HUES6 (cell line): ENCODE data around the gene HSBP1.

Experiments used
- H3K27ac ChIP-seq: 2 replicates; pipeline ENCODE4 v1.7.0; 2013; ENCODE audit warnings: low read depth, mild to moderate bottlenecking, low read length, inconsistent platforms
- H3K27me3 ChIP-seq: 2 replicates; pipeline ENCODE4 v1.6.1; 2013; ENCODE audit warnings: low read length; ENCODE audit not compliant: control insufficient read depth, insufficient read depth
- H3K36me3 ChIP-seq: 2 replicates; pipeline ENCODE4 v1.6.1; 2013; ENCODE audit warnings: low read length; ENCODE audit not compliant: control insufficient read depth, insufficient read depth
- H3K4me1 ChIP-seq: 2 replicates; pipeline ENCODE4 v1.6.1; 2013; ENCODE audit warnings: low read length; ENCODE audit not compliant: control insufficient read depth, insufficient read depth
- H3K4me3 ChIP-seq: 2 replicates; pipeline ENCODE4 v1.5.1; 2013; ENCODE audit warnings: low read depth, low read length
- H3K9ac ChIP-seq: one replicate; pipeline ENCODE4 v1.6.1; 2013; ENCODE audit warnings: mild to moderate bottlenecking, low read length
- H3K9me3 ChIP-seq: 2 replicates; pipeline ENCODE4 v1.6.1; 2013; ENCODE audit warnings: low read depth, low read length; ENCODE audit not compliant: control insufficient read depth, insufficient read depth

Gene HSBP1

GRCh38 chr16:83854420-83854819 lies 46.6 kb downstream of the HSBP1 start:
- Histone ChIP-seq H3K4me1 (peaks cover 11% of the 10 kb centered on the region), H3K9ac (no peak overlapping the region), H3K27ac (no peak overlapping the region), H3K27me3 (no peaks in the 10 kb centered on the region), H3K36me3 (no peaks in the 10 kb centered on the region), H3K4me3 (no peak overlapping the region), H3K9me3 (no peaks in the 10 kb centered on the region)

- no peaks in the 10 kb centered on the region for H3K36me3 ChIP-seq
- no peak overlapping the region for H3K4me3 ChIP-seq
- H3K9ac ChIP-seq, result no peak overlapping the region
- H3K27ac ChIP-seq, result no peak overlapping the region
- no peaks in the 10 kb centered on the region for H3K27me3 ChIP-seq
- peaks cover 5% of the 10 kb centered on the region; the same call in 1 of the 2 replicates for H3K4me1 ChIP-seq
- H3K9me3 ChIP-seq, result no peaks in the 10 kb centered on the region
Measured at GRCh38 chr16:83856792-83857191, 49.0 kb downstream of the HSBP1 start.

- Histone ChIP-seq H3K4me1 (peaks cover 5% of the 10 kb centered on the region; the same call in 1 of the 2 replicates), H3K9me3 (peaks cover 7% of the 10 kb centered on the region), H3K27ac (no peak overlapping the region), H3K36me3 (no peaks in the 10 kb centered on the region), H3K9ac (no peak overlapping the region), H3K4me3 (no peak overlapping the region), H3K27me3 (no peaks in the 10 kb centered on the region)
Measured at GRCh38 chr16:83859265-83859664, 51.5 kb downstream of the HSBP1 start.

- Histone ChIP-seq H3K9me3 (peaks cover 7% of the 10 kb centered on the region), H3K4me3 (no peak overlapping the region), H3K4me1 (peaks cover 5% of the 10 kb centered on the region; the same call in 1 of the 2 replicates), H3K36me3 (no peaks in the 10 kb centered on the region), H3K9ac (no peak overlapping the region), H3K27ac (no peak overlapping the region), H3K27me3 (no peaks in the 10 kb centered on the region)
Measured at GRCh38 chr16:83862661-83863060, 54.9 kb downstream of the HSBP1 start.

- Histone ChIP-seq H3K9ac (no peak overlapping the region), H3K27me3 (no peaks in the 10 kb centered on the region), H3K27ac (no peak overlapping the region), H3K9me3 (peaks cover 7% of the 10 kb centered on the region), H3K36me3 (no peaks in the 10 kb centered on the region), H3K4me1 (peaks cover 5% of the 10 kb centered on the region; the same call in 1 of the 2 replicates), H3K4me3 (no peak overlapping the region)
Measured at GRCh38 chr16:83863682-83864081, 55.9 kb downstream of the HSBP1 start.
